ENCODE measurements around the gene COL4A2. TPM values are rescaled to one million over a fixed set of nuclear protein-coding genes. Genes with fewer than 3 reads are reported as not detected.
"Not testable (repeated sequence)": the region's sequence is repeated elsewhere in the genome, so short reads cannot be mapped to it uniquely, and the experiment has no call there.

COL4A2 gene
- total RNA-seq, 1 donor from 2014 or later, result 180 TPM

DNA sequence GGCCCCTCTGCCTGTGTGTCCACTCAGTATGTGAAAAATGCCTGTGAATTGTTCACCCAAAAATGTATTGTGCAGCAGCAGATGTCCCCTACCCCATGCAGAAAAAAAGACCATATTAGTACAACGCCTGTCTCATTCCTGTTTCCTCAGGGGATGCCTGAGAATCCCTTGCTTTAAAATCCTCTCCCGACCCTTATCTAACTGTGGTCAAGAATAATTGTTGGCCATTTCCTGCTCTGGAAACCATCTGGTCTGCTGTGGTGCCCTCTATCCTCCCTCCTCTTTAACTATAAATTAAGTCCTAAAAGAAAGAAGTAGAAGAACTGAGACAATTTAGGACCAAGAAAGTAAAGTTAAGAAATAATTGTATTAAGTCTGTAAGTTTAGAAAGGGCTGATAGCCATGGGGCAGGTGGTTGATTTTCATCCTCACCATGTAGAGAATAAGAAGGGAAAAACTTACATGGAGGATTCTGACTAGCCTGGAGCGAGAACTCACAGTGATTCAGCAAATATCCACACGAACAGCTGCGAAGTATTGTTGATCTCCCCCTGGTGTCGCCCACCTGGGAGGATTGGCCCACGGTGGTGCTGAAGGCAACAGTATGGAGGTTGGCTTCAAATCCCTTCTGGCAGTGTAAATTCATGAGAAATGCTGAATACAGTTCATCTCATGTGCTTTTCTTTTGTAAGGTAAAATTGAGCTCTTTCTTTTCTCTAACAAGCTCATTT, 85.6 kb downstream of the COL4A2 start:
- intact Hi-C loops (cut with DNase I), result no loop called here
- Histone ChIP-seq H3K4me3 (no peak overlapping the region), H3K27ac (peak overlapping the region; percentile 36), H3K4me1 (peaks cover 55% of the 10 kb centered on the region), H3K36me3 (no peaks in the 10 kb centered on the region), H3K9me3 (no peaks in the 10 kb centered on the region), H3K27me3 (no peaks in the 10 kb centered on the region)
- TF ChIP-seq POLR2A (IDR thresholded peaks at IDR 0.05) (no peak), POLR2AphosphoS5 (IDR thresholded peaks at IDR 0.05; ENCODE audit: insufficient read depth in 1 of 2, low read depth in 1 of 2) (no peak)
- TF ChIP-seq, protein P1, sequence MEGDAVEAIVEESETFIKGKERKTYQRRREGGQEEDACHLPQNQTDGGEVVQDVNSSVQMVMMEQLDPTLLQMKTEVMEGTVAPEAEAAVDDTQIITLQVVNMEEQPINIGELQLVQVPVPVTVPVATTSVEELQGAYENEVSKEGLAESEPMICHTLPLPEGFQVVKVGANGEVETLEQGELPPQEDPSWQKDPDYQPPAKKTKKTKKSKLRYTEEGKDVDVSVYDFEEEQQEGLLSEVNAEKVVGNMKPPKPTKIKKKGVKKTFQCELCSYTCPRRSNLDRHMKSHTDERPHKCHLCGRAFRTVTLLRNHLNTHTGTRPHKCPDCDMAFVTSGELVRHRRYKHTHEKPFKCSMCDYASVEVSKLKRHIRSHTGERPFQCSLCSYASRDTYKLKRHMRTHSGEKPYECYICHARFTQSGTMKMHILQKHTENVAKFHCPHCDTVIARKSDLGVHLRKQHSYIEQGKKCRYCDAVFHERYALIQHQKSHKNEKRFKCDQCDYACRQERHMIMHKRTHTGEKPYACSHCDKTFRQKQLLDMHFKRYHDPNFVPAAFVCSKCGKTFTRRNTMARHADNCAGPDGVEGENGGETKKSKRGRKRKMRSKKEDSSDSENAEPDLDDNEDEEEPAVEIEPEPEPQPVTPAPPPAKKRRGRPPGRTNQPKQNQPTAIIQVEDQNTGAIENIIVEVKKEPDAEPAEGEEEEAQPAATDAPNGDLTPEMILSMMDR (IDR thresholded peaks at IDR 0.05), result no peak
- no peak for DNase-seq (ENCODE audit: extremely low spot score in 2 of 2)

DNA sequence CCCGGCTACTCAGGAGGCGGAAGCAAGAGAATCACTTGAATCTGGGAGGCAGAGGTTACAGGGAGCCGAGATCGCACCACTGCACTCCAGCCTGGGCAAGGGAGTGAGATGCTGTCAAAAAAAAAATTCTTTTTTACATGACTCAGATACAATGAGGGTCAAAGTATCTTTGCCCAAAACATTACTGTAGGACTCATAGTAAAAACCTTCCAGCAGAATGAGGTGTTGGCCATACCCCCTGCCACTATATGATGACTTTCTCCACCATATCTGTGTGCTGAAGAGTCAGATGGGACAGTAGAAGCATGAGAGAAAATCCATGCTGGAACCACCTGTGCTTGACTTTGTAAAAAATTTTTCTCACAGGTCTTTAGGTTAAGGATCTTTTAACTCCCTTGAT, 86.7 kb downstream of the COL4A2 start:
- TF ChIP-seq, protein P1 (IDR thresholded peaks at IDR 0.05), result no peak
- TF ChIP-seq POLR2A (IDR thresholded peaks at IDR 0.05) (no peak), POLR2AphosphoS5 (IDR thresholded peaks at IDR 0.05; ENCODE audit: insufficient read depth in 1 of 2, low read depth in 1 of 2) (no peak)
- Histone ChIP-seq H3K27ac (peak overlapping the region; percentile 89), H3K4me1 (peaks cover 51% of the 10 kb centered on the region), H3K9me3 (no peaks in the 10 kb centered on the region), H3K4me3 (no peak overlapping the region), H3K36me3 (no peaks in the 10 kb centered on the region), H3K27me3 (no peaks in the 10 kb centered on the region)
- intact Hi-C loops (cut with DNase I), result no loop called here
- no peak for DNase-seq (ENCODE audit: extremely low spot score in 2 of 2)

DNA sequence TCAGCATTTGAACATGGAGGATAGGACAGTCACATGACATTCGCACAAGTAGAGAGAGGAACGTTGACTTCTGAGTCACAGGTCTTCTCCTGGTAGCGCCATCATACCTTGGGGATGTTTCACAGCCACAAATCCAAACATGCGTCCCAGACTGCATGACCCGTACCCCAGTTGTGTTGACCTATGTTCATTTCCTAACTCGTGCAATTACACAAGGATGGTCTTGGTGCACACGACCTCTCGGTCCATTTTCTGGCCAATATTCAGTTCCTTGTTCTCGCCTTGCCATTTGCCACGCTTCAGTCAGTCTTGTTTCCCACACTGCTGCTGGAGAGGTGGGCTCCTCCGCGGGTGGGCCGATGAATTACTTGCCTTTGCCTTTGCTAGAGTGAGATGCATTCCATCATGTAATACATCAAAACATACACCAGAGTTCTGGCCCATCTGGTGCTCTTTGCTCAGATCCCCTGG, 87.3 kb downstream of the COL4A2 start:
- Histone ChIP-seq H3K9me3 (no peaks in the 10 kb centered on the region), H3K36me3 (no peaks in the 10 kb centered on the region), H3K27ac (peak overlapping the region; percentile 89), H3K4me1 (peaks cover 47% of the 10 kb centered on the region), H3K4me3 (no peak overlapping the region), H3K27me3 (no peaks in the 10 kb centered on the region)
- no peak for DNase-seq (ENCODE audit: extremely low spot score in 2 of 2)
- TF ChIP-seq, protein P1 (IDR thresholded peaks at IDR 0.05), result no peak
- TF ChIP-seq POLR2AphosphoS5 (IDR thresholded peaks at IDR 0.05; ENCODE audit: insufficient read depth in 1 of 2, low read depth in 1 of 2) (no peak), POLR2A (IDR thresholded peaks at IDR 0.05) (no peak)
- intact Hi-C loops (cut with DNase I), result no loop called here

DNA sequence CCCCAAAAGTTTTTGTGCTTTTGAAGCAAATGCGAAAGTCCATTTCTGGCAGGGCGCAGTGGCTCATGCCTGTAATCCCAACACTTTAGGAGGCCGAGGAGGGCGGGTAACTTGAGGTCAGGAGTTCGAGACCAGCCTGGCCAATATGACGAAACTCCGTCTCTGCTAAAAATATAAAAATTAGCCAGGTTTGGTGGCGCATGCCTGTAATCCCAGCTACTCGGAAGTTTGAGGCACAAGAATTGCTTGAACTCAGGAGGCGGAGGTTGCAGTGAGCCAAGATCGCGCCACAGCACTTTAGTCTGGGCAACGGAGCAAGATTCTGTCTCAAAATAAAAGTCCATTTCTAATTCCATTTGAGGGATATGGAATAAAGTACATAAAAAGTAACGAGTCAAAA, 88.5 kb downstream of the COL4A2 start:
- H3K4me1 ChIP-seq, result peaks cover 42% of the 10 kb centered on the region
- not testable (repeated sequence) for H3K4me3 ChIP-seq; H3K27me3 ChIP-seq; H3K36me3 ChIP-seq; H3K9me3 ChIP-seq; DNase-seq (ENCODE audit: extremely low spot score in 2 of 2)
- intact Hi-C loops (cut with DNase I), result loop anchor here (5.0 kb wide), 1 partner anchor 88 kb away; the partner anchor contains the start of genes COL4A1 and COL4A2
- H3K27ac ChIP-seq, result peak overlapping the region; percentile 89

DNA sequence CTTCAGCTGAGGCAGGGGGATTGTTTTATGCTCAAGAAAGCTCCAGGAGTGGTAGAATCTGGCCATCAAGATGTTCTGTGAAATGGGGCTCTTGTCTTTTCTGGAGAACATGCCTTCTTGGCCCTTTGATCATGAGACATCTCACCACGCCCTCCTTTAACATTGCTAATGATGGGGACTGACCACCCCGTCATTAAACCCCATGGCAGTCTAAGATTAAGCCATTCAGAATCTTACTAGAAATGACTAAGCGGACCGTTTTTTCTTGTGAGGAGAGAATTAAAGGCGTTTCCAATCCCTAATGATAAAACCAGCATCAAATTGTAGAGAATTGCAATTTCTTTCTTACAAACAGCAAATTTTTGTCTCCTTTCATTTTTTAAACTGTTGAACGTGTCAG, 89.4 kb downstream of the COL4A2 start:
- intact Hi-C loops (cut with DNase I), result loop anchor here (5.0 kb wide), 1 partner anchor 89 kb away; the partner anchor contains the start of genes COL4A1 and COL4A2
- Histone ChIP-seq H3K27me3 (no peaks in the 10 kb centered on the region), H3K4me3 (no peak overlapping the region), H3K4me1 (peaks cover 46% of the 10 kb centered on the region), H3K36me3 (no peaks in the 10 kb centered on the region), H3K9me3 (no peaks in the 10 kb centered on the region), H3K27ac (peak overlapping the region; percentile 89)
- TF ChIP-seq POLR2A (IDR thresholded peaks at IDR 0.05), result no peak
- TF ChIP-seq, protein P1 (IDR thresholded peaks at IDR 0.05), result no peak
- TF ChIP-seq POLR2AphosphoS5 (IDR thresholded peaks at IDR 0.05; ENCODE audit: insufficient read depth in 1 of 2, low read depth in 1 of 2), result no peak
- no peak for DNase-seq (ENCODE audit: extremely low spot score in 2 of 2)

All from vagina (tissue), 2 donors.